Measurements from ENCODE around the gene ATP5F1D. TPM values are rescaled to one million over a fixed set of nuclear protein-coding genes. Genes with fewer than 3 reads are reported as not detected.

ATP5F1D gene
- total RNA-seq, 1 experiment from 2014 or later = 179 TPM

GRCh38 chr19:1284979-1285736, 43.6 kb downstream of the ATP5F1D start:
- Histone ChIP-seq H4K8ac (replicated peaks; ENCODE audit: insufficient read length, low read depth, low read length) (no peak overlapping the region), H4K20me1 (ENCODE audit: control insufficient read depth, insufficient read depth, insufficient read length) (no peaks in the 10 kb centered on the region), H2AFZ (ENCODE audit: low read length) (no peak overlapping the region), H2BK5ac (ENCODE audit: insufficient read length, low read length) (no peak overlapping the region), H3K4me1 (ENCODE audit: insufficient read depth, low read length) (no peaks in the 10 kb centered on the region), H2BK120ac (ENCODE audit: low read depth, low read length, poor library complexity, severe bottlenecking) (no peak overlapping the region), H3K9ac (ENCODE audit: extremely low read depth, insufficient read length, low read length) (no peak overlapping the region), H3K27me3 (ENCODE audit: insufficient read depth, low read length) (no peaks in the 10 kb centered on the region), H3K18ac (ENCODE audit: insufficient read length, low read depth, low read length) (no peak overlapping the region), H3K79me2 (ENCODE audit: insufficient read depth, low read length) (peaks cover 2% of the 10 kb centered on the region; the same call in 1 of the 2 replicates), H3K9me3 (ENCODE audit: control insufficient read depth, low read depth, low read length) (no peaks in the 10 kb centered on the region), H3K27ac (ENCODE audit: insufficient read length, low read depth, low read length) (no peak overlapping the region), H3K4me2 (ENCODE audit: insufficient read depth, insufficient read length, low read length) (peak overlapping the region; percentile 19), H4K5ac (ENCODE audit: insufficient read length, low read depth, low read length) (no peak overlapping the region), H2BK12ac (ENCODE audit: insufficient read length, low read depth, low read length) (no peak overlapping the region), H3K23me2 (ENCODE audit: insufficient read length, low read depth, low read length, poor library complexity, severe bottlenecking) (peaks cover 4% of the 10 kb centered on the region), H3K14ac (ENCODE audit: insufficient read depth, low read length) (peak overlapping the region; percentile 68), H3K23ac (ENCODE audit: insufficient read length, low read depth, low read length) (no peak overlapping the region), H2BK20ac (ENCODE audit: low read depth, low read length, poor library complexity, severe bottlenecking) (no peak overlapping the region), H3K56ac (ENCODE audit: insufficient read length, low read depth, low read length) (no peak overlapping the region), H2BK15ac (ENCODE audit: low read depth, low read length) (no peak overlapping the region), H2AK5ac (ENCODE audit: insufficient read length, low read length) (no peak overlapping the region), H4K91ac (ENCODE audit: insufficient read length, low read depth, low read length) (no peak overlapping the region), H3T11ph (ENCODE audit: low read length) (no peak overlapping the region), H3K4ac (ENCODE audit: low read depth, low read length) (no peak overlapping the region), H3K79me1 (ENCODE audit: insufficient read depth, low read depth, low read length, poor library complexity, severe bottlenecking) (no peaks in the 10 kb centered on the region)
- peaks cover 0 to 4% (median 4%) of the 10 kb centered on the region in 3 experiments; a peak in 2 of 7 replicates for H3K36me3 Mint-ChIP-seq (ENCODE audit: insufficient read depth in 1 of 3, low read depth in 3 of 3)
- no peak for DNase-seq
- TF ChIP-seq, protein P1, sequence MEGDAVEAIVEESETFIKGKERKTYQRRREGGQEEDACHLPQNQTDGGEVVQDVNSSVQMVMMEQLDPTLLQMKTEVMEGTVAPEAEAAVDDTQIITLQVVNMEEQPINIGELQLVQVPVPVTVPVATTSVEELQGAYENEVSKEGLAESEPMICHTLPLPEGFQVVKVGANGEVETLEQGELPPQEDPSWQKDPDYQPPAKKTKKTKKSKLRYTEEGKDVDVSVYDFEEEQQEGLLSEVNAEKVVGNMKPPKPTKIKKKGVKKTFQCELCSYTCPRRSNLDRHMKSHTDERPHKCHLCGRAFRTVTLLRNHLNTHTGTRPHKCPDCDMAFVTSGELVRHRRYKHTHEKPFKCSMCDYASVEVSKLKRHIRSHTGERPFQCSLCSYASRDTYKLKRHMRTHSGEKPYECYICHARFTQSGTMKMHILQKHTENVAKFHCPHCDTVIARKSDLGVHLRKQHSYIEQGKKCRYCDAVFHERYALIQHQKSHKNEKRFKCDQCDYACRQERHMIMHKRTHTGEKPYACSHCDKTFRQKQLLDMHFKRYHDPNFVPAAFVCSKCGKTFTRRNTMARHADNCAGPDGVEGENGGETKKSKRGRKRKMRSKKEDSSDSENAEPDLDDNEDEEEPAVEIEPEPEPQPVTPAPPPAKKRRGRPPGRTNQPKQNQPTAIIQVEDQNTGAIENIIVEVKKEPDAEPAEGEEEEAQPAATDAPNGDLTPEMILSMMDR (conservative IDR thresholded peaks at IDR 0.05) = no peak
- WGBS (ENCODE audit: extremely low coverage, insufficient read length, low lambda C conversion rate) = no CpG with 5 or more reads among the region's 51 CpGs
- no peaks in the 10 kb centered on the region for H3K9me3 Mint-ChIP-seq
- peaks cover 15% of the 10 kb centered on the region for H3K27me3 Mint-ChIP-seq (ENCODE audit: low read depth)
- H3K27ac Mint-ChIP-seq = no peak overlapping the region
- peak overlapping the region; percentile 62 to 80 for H3K4me3 Mint-ChIP-seq
- H3K4me1 Mint-ChIP-seq = peaks cover 7 to 20% of the 10 kb centered on the region in 2 experiments

Measured in H9 (cell line).